Measurements from ENCODE around the gene BBS9. TPM values are rescaled to one million over a fixed set of nuclear protein-coding genes. Genes with fewer than 3 reads are reported as not detected.

BBS9 gene
- total RNA-seq, 1 donor from 2014 or later, result 18.6 TPM

DNA sequence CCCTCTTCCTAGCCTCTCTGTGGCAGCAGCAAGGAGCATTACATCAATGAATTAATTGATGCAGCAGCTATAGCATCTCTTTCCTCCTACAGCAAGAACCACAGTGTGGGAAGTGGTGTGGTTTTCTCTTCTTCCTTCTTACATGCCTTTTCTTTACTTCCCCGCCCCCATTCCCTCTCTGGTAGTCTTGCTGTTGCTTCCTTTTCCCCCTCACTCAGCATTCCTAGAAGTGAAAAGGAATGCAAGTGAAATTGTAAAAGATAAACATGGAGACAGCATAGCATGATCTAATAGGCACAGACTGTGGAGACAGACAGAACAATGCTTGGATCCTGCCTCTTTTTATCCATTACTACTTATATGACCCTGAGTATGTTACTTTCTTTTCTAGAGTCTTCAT is 405.5 kb downstream of the BBS9 start:
- peaks cover 55% of the 10 kb centered on the region for H3K36me3 Mint-ChIP-seq (ENCODE audit: low read depth)
- no peak overlapping the region for H3K27ac Mint-ChIP-seq
- DNase-seq, result no peak
- ChIA-PET POLR2A (no interaction called here), CTCF (no interaction called here)
- no peak for ATAC-seq (ENCODE audit: low read depth)
- H3K27me3 Mint-ChIP-seq, result no peaks in the 10 kb centered on the region
- TF ChIP-seq, protein P1, sequence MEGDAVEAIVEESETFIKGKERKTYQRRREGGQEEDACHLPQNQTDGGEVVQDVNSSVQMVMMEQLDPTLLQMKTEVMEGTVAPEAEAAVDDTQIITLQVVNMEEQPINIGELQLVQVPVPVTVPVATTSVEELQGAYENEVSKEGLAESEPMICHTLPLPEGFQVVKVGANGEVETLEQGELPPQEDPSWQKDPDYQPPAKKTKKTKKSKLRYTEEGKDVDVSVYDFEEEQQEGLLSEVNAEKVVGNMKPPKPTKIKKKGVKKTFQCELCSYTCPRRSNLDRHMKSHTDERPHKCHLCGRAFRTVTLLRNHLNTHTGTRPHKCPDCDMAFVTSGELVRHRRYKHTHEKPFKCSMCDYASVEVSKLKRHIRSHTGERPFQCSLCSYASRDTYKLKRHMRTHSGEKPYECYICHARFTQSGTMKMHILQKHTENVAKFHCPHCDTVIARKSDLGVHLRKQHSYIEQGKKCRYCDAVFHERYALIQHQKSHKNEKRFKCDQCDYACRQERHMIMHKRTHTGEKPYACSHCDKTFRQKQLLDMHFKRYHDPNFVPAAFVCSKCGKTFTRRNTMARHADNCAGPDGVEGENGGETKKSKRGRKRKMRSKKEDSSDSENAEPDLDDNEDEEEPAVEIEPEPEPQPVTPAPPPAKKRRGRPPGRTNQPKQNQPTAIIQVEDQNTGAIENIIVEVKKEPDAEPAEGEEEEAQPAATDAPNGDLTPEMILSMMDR (IDR thresholded peaks at IDR 0.05), result no peak
- H3K4me3 Mint-ChIP-seq, result no peak overlapping the region
- peaks cover 15% of the 10 kb centered on the region for H3K9me3 Mint-ChIP-seq
- H3K4me1 Mint-ChIP-seq, result no peaks in the 10 kb centered on the region
- intact Hi-C loops (cut with micrococcal nuclease), result no loop called here

GRCh38 chr7:33535989-33536388 is 406.6 kb downstream of the BBS9 start:
- TF ChIP-seq, protein P1 (IDR thresholded peaks at IDR 0.05), result no peak
- DNase-seq, result no peak
- ChIA-PET CTCF (no interaction called here), POLR2A (no interaction called here)
- ATAC-seq (ENCODE audit: low read depth), result no peak
- no peak overlapping the region for H3K27ac Mint-ChIP-seq
- no peaks in the 10 kb centered on the region for H3K4me1 Mint-ChIP-seq
- H3K27me3 Mint-ChIP-seq, result no peaks in the 10 kb centered on the region
- peaks cover 67% of the 10 kb centered on the region for H3K36me3 Mint-ChIP-seq (ENCODE audit: low read depth)
- no peak overlapping the region for H3K4me3 Mint-ChIP-seq
- intact Hi-C loops (cut with micrococcal nuclease), result no loop called here
- peaks cover 18% of the 10 kb centered on the region for H3K9me3 Mint-ChIP-seq

GRCh38 chr7:33536398-33537103 is 407.2 kb downstream of the BBS9 start:
- no peak for ATAC-seq (ENCODE audit: low read depth)

DNA sequence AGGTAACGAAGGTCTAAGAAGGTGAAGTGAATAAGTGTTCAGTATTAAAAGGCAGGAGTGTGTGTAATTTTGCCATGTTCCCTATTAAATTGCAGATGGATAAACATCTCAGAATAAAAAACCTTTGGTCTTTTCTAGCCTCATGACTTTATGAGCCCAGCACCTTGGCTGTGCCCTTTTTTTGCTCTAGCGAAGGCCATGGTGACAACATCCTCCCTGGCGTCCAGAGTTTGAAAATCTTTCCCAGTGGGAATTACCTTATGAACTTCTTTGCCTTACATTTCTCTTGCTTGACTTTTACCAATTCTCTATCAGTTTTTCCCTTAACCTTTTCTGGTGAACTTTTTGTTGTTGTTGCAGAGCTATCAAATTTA is 407.7 kb downstream of the BBS9 start:
- no peak overlapping the region for H3K4me3 Mint-ChIP-seq
- TF ChIP-seq, protein P1 (IDR thresholded peaks at IDR 0.05), result no peak
- ChIA-PET CTCF (no interaction called here), POLR2A (no interaction called here)
- peaks cover 69% of the 10 kb centered on the region for H3K36me3 Mint-ChIP-seq (ENCODE audit: low read depth)
- H3K27me3 Mint-ChIP-seq, result no peaks in the 10 kb centered on the region
- intact Hi-C loops (cut with micrococcal nuclease), result no loop called here
- H3K4me1 Mint-ChIP-seq, result no peaks in the 10 kb centered on the region
- DNase-seq (no peak), ATAC-seq (ENCODE audit: low read depth) (no peak)
- no peak overlapping the region for H3K27ac Mint-ChIP-seq
- peaks cover 20% of the 10 kb centered on the region for H3K9me3 Mint-ChIP-seq

More at GRCh38 chr7:33536398-33537103, 407.2 kb downstream of the BBS9 start:
- Mint-ChIP-seq H3K4me1 (no peaks in the 10 kb centered on the region), H3K27ac (no peak overlapping the region), H3K4me3 (no peak overlapping the region), H3K36me3 (ENCODE audit: low read depth) (peaks cover 69% of the 10 kb centered on the region), H3K9me3 (peaks cover 20% of the 10 kb centered on the region), H3K27me3 (no peaks in the 10 kb centered on the region)
- intact Hi-C loops (cut with micrococcal nuclease), result no loop called here
- TF ChIP-seq, protein P1 (IDR thresholded peaks at IDR 0.05), result no peak
- CTCF ChIA-PET, result no interaction called here
- POLR2A ChIA-PET, result no interaction called here
- DNase-seq, result no peak

DNA sequence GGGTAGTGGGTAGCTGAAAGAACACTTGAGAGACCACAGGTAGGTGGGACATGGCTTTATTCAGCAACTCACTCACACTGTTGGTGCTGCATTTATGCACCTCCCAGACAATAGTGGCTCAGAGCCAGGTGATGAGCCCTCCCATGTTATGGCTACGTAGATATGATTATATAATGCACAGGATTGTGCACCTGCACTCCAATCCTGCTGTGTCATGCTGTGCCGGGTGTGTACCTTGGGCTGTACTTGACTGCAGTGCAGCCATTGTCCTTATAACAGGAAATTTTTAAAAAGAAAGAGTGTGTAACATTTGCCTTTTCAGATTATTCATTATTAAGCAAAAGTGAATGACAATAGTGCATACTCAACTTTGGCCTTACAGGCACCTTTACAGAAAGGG is 409.8 kb downstream of the BBS9 start:
- H3K4me3 Mint-ChIP-seq, result no peak overlapping the region
- DNase-seq (no peak), ATAC-seq (ENCODE audit: low read depth) (no peak)
- peaks cover 70% of the 10 kb centered on the region for H3K36me3 Mint-ChIP-seq (ENCODE audit: low read depth)
- TF ChIP-seq, protein P1 (IDR thresholded peaks at IDR 0.05), result no peak
- peaks cover 24% of the 10 kb centered on the region for H3K9me3 Mint-ChIP-seq
- intact Hi-C loops (cut with micrococcal nuclease), result no loop called here
- H3K27ac Mint-ChIP-seq, result no peak overlapping the region
- no peaks in the 10 kb centered on the region for H3K4me1 Mint-ChIP-seq
- no peaks in the 10 kb centered on the region for H3K27me3 Mint-ChIP-seq
- CTCF ChIA-PET, result no interaction called here
- POLR2A ChIA-PET, result no interaction called here
